ENCODE results near the gene HDAC9.

- TF ChIP-seq ZNF33B (CRISPR knock-in tag; IDR thresholded peaks at IDR 0.05), result no peak
- TF ChIP-seq CEBPG (CRISPR knock-in tag; IDR thresholded peaks at IDR 0.05), result no peak
- no peak for TF ChIP-seq E2F1 (CRISPR knock-in tag; IDR thresholded peaks at IDR 0.05)
- no peak for TF ChIP-seq CTCF (CRISPR knock-in tag; IDR thresholded peaks at IDR 0.05)
- TF ChIP-seq ZFX (CRISPR knock-in tag; IDR thresholded peaks at IDR 0.05; ENCODE audit: low read depth), result no peak
- TF ChIP-seq ARID3A (IDR thresholded peaks at IDR 0.05; ENCODE audit: low read depth, low read length), result no peak
Observed at GRCh38 chr7:18583305-18583704, 87.8 kb downstream of the HDAC9 start.
